Stimulated activated naive CD8-positive, alpha-beta T cell treated with anti-CD3 and anti-CD28 coated beads, Interleukin-15, amount 100 ng/mL, for 72 hours (primary cell): ENCODE measurements around the gene NR3C2.

Experiments used
- ATAC-seq: fragments of 150-1000 bp; cut with Tn5 transposase; 2 replicates; pipeline ENCODE4 v1.10.0; 2021; ENCODE audit warnings: mild to moderate bottlenecking, moderate library complexity
- DNase-seq, 2 donors: peaks; one replicate each; pipeline ENCODE4 v3.0.0; 2021 to 2022
- H3K27ac Mint-ChIP-seq, 2 donors: one replicate each; pipeline ENCODE4 v1.8.0; 2022; ENCODE audit warnings: mild to moderate bottlenecking in 2 of 2, mixed read lengths in 2 of 2, moderate library complexity in 2 of 2
- H3K27me3 Mint-ChIP-seq: one replicate; pipeline ENCODE4 v1.8.0; 2022; ENCODE audit warnings: mixed read lengths
- H3K4me1 Mint-ChIP-seq: one replicate; pipeline ENCODE4 v1.8.0; 2022; ENCODE audit warnings: mild to moderate bottlenecking, mixed read lengths
- H3K4me3 Mint-ChIP-seq, 2 donors: one replicate each; pipeline ENCODE4 v1.8.0; 2022; ENCODE audit warnings: mild to moderate bottlenecking in 2 of 2, mixed read lengths in 2 of 2, moderate library complexity in 1 of 2
- H3K9me3 Mint-ChIP-seq, 2 donors: one replicate each; pipeline ENCODE4 v1.8.0; 2022; ENCODE audit warnings: mixed read lengths in 2 of 2

NR3C2 gene

GRCh38 chr4:148283665-148284064 lies 158.5 kb downstream of the NR3C2 start:
- Mint-ChIP-seq H3K4me1 (peaks cover 10% of the 10 kb centered on the region), H3K27ac (no peak overlapping the region), H3K9me3 (no peaks in the 10 kb centered on the region), H3K27me3 (no peaks in the 10 kb centered on the region), H3K4me3 (no peak overlapping the region)
- ATAC-seq (no peak), DNase-seq (no peak)

GRCh38 chr4:148278310-148278709 lies 163.9 kb downstream of the NR3C2 start:
- Mint-ChIP-seq H3K27ac (no peak overlapping the region), H3K4me3 (no peak overlapping the region), H3K9me3 (no peaks in the 10 kb centered on the region), H3K4me1 (peaks cover 17% of the 10 kb centered on the region), H3K27me3 (no peaks in the 10 kb centered on the region)
- ATAC-seq (no peak), DNase-seq (no peak)

- Mint-ChIP-seq H3K27ac (no peak overlapping the region), H3K9me3 (no peaks in the 10 kb centered on the region), H3K4me1 (peaks cover 13% of the 10 kb centered on the region), H3K4me3 (no peak overlapping the region), H3K27me3 (no peaks in the 10 kb centered on the region)
- no peak for DNase-seq
- ATAC-seq: no peak
Observed at GRCh38 chr4:148275266-148275665, 166.9 kb downstream of the NR3C2 start.

GRCh38 chr4:148273501-148273986 lies 168.7 kb downstream of the NR3C2 start:
- Mint-ChIP-seq H3K4me3 (peak overlapping the region in 1 of 2 donors; percentile 14), H3K27ac (no peak overlapping the region), H3K27me3 (no peaks in the 10 kb centered on the region), H3K4me1 (peaks cover 13% of the 10 kb centered on the region), H3K9me3 (no peaks in the 10 kb centered on the region)
- ATAC-seq (no peak), DNase-seq (no peak)

- H3K27me3 Mint-ChIP-seq: no peaks in the 10 kb centered on the region
- H3K9me3 Mint-ChIP-seq: peaks cover 0 to 6% of the 10 kb centered on the region in 2 donors
- peaks cover 18% of the 10 kb centered on the region for H3K4me1 Mint-ChIP-seq
Observed at GRCh38 chr4:148271166-148271565, 171.0 kb downstream of the NR3C2 start.

GRCh38 chr4:148270630-148271029 lies 171.6 kb downstream of the NR3C2 start:
- Mint-ChIP-seq H3K9me3 (peaks cover 0 to 7% of the 10 kb centered on the region in 2 donors), H3K27ac (no peak overlapping the region), H3K27me3 (no peaks in the 10 kb centered on the region), H3K4me1 (peaks cover 19% of the 10 kb centered on the region), H3K4me3 (no peak overlapping the region)
- DNase-seq (no peak), ATAC-seq (no peak)

More at GRCh38 chr4:148271166-148271565, 171.0 kb downstream of the NR3C2 start:
- Mint-ChIP-seq H3K27ac (no peak overlapping the region), H3K4me3 (no peak overlapping the region)
- ATAC-seq (no peak), DNase-seq (no peak)

GRCh38 chr4:148268835-148269234 lies 173.4 kb downstream of the NR3C2 start:
- DNase-seq: no peak
- Mint-ChIP-seq H3K27me3 (no peaks in the 10 kb centered on the region), H3K9me3 (peaks cover 0 to 9% of the 10 kb centered on the region in 2 donors), H3K4me1 (peaks cover 11% of the 10 kb centered on the region), H3K4me3 (no peak overlapping the region), H3K27ac (no peak overlapping the region)
- no peak for ATAC-seq

- DNase-seq (no peak), ATAC-seq (no peak)
- no peak overlapping the region for H3K4me3 Mint-ChIP-seq
- no peak overlapping the region for H3K27ac Mint-ChIP-seq
- H3K27me3 Mint-ChIP-seq: no peaks in the 10 kb centered on the region
- H3K9me3 Mint-ChIP-seq: peaks cover 0 to 26% of the 10 kb centered on the region in 2 donors
- peaks cover 6% of the 10 kb centered on the region for H3K4me1 Mint-ChIP-seq
Observed at GRCh38 chr4:148266921-148267320, 175.3 kb downstream of the NR3C2 start.

GRCh38 chr4:148266240-148266639 lies 176.0 kb downstream of the NR3C2 start:
- DNase-seq: no peak
- ATAC-seq: no peak

GRCh38 chr4:148265627-148266026 lies 176.6 kb downstream of the NR3C2 start:
- ATAC-seq (no peak), DNase-seq (no peak)
- H3K4me1 Mint-ChIP-seq: peaks cover 6% of the 10 kb centered on the region
- H3K27ac Mint-ChIP-seq: no peak overlapping the region
- H3K4me3 Mint-ChIP-seq: no peak overlapping the region
- no peaks in the 10 kb centered on the region for H3K27me3 Mint-ChIP-seq
- H3K9me3 Mint-ChIP-seq: peaks cover 0 to 26% of the 10 kb centered on the region in 2 donors

More at GRCh38 chr4:148266240-148266639, 176.0 kb downstream of the NR3C2 start:
- Mint-ChIP-seq H3K27ac (no peak overlapping the region), H3K27me3 (no peaks in the 10 kb centered on the region), H3K9me3 (peaks cover 0 to 26% of the 10 kb centered on the region in 2 donors), H3K4me1 (peaks cover 6% of the 10 kb centered on the region), H3K4me3 (no peak overlapping the region)

- ATAC-seq (no peak), DNase-seq (no peak)
- Mint-ChIP-seq H3K4me3 (no peak overlapping the region), H3K27me3 (no peaks in the 10 kb centered on the region), H3K4me1 (peaks cover 6% of the 10 kb centered on the region), H3K9me3 (peaks cover 0 to 26% of the 10 kb centered on the region in 2 donors), H3K27ac (no peak overlapping the region)
Observed at GRCh38 chr4:148263802-148264201, 178.4 kb downstream of the NR3C2 start.

GRCh38 chr4:148263127-148263526 lies 179.1 kb downstream of the NR3C2 start:
- Mint-ChIP-seq H3K4me1 (peaks cover 6% of the 10 kb centered on the region), H3K27ac (no peak overlapping the region), H3K9me3 (peaks cover 0 to 26% of the 10 kb centered on the region in 2 donors)

GRCh38 chr4:148261848-148262247 lies 180.4 kb downstream of the NR3C2 start:
- no peak for DNase-seq
- no peaks in the 10 kb centered on the region for H3K27me3 Mint-ChIP-seq
- peaks cover 0 to 26% of the 10 kb centered on the region in 2 donors for H3K9me3 Mint-ChIP-seq
- peaks cover 6% of the 10 kb centered on the region for H3K4me1 Mint-ChIP-seq
- no peak for ATAC-seq
- no peak overlapping the region for H3K27ac Mint-ChIP-seq
- H3K4me3 Mint-ChIP-seq: no peak overlapping the region

More at GRCh38 chr4:148263127-148263526, 179.1 kb downstream of the NR3C2 start:
- Mint-ChIP-seq H3K4me3 (no peak overlapping the region), H3K27me3 (no peaks in the 10 kb centered on the region)
- ATAC-seq (no peak), DNase-seq (no peak)

GRCh38 chr4:148259841-148260240 lies 182.4 kb downstream of the NR3C2 start:
- DNase-seq: no peak
- Mint-ChIP-seq H3K27ac (no peak overlapping the region), H3K27me3 (no peaks in the 10 kb centered on the region), H3K9me3 (peaks cover 0 to 19% of the 10 kb centered on the region in 2 donors), H3K4me3 (no peak overlapping the region), H3K4me1 (peaks cover 10% of the 10 kb centered on the region)
- no peak for ATAC-seq

- peaks cover 21% of the 10 kb centered on the region for H3K4me1 Mint-ChIP-seq
- no peak for DNase-seq
- H3K27ac Mint-ChIP-seq: peak overlapping the region in 1 of 2 donors; percentile 62
- H3K27me3 Mint-ChIP-seq: no peaks in the 10 kb centered on the region
- H3K4me3 Mint-ChIP-seq: no peak overlapping the region
- peaks cover 0 to 14% of the 10 kb centered on the region in 2 donors for H3K9me3 Mint-ChIP-seq
- ATAC-seq: no peak
Observed at GRCh38 chr4:148258535-148258934, 183.7 kb downstream of the NR3C2 start.

GRCh38 chr4:148255344-148255720 lies 186.9 kb downstream of the NR3C2 start:
- no peaks in the 10 kb centered on the region for H3K9me3 Mint-ChIP-seq
- H3K27me3 Mint-ChIP-seq: no peaks in the 10 kb centered on the region
- H3K4me1 Mint-ChIP-seq: peaks cover 32% of the 10 kb centered on the region
- DNase-seq (no peak), ATAC-seq (no peak)
- no peak overlapping the region for H3K4me3 Mint-ChIP-seq
- no peak overlapping the region for H3K27ac Mint-ChIP-seq
